ENCODE data around the gene ZNF711.
"Not testable (repeated sequence)": the region's sequence is repeated elsewhere in the genome, so short reads cannot be mapped to it uniquely, and the experiment has no call there.

Gene ZNF711

DNA sequence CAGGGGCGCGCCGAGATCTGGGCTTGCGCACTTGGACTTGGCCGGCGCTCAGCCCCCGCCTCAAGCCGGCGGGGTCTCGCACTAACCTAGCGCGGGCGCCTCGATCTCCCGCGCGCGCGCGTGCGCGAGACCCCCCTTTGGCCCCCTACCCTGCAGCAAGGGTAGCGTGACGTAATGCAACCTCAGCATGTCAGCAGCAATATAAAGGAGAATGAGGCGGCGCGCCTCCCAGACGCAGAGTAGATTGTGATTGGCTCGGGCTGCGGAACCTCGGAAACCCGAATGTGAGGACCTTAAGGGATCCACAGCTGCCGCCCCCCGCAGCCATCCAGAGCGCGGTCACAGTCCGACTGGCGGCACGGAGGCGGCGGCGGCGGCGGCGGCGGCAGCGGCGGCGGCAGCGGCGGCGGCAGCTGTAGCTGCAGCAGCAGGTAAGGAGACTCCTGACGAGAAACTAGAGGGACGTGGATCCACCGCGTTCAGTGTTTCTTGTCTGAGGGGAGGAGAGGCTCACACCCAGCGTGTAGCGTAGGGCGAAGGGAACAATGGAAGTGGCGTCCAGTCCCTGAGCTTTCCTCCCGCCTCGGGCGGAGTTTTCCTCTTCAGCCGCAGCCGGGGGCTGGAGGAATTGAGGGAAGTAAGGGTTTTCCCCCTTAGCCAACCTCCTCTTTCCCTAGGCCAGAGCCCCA lies at the start of gene ZNF711, which contains the start of gene SATL1:
Gene ZNF711 (plus strand): TSS at position 231 of the 689 bp plus-strand sequence. CDS start 3,582 bp downstream, outside the sequence.
Gene SATL1 (minus strand): TSS at position 19 of the 689 bp plus-strand sequence. CDS start 134,811 bp downstream, outside the sequence.
- Histone ChIP-seq H3K36me3 (ENCODE audit: control insufficient read depth, insufficient read depth, low read length) (no peaks in the 10 kb centered on the region), H3K9ac (ENCODE audit: low read length) (peak within 1 kb of the TSS; percentile 61), H3K4me1 (ENCODE audit: control insufficient read depth, insufficient read depth, low read length) (no peaks in the 10 kb centered on the region), H3K4me3 (ENCODE audit: low read length) (peak within 1 kb of the TSS; percentile 19), H3K9me3 (ENCODE audit: control insufficient read depth, low read length) (no peaks in the 10 kb centered on the region), H3K27me3 (ENCODE audit: control insufficient read depth, insufficient read depth, low read length) (no peaks in the 10 kb centered on the region)

GRCh38 chrX:85196319-85196718 lies 47.5 kb upstream of the ZNF711 start:
- Histone ChIP-seq H3K4me1 (ENCODE audit: control insufficient read depth, insufficient read depth, low read length) (no peaks in the 10 kb centered on the region), H3K9me3 (ENCODE audit: control insufficient read depth, low read length) (no peaks in the 10 kb centered on the region), H3K4me3 (ENCODE audit: low read length) (no peak overlapping the region), H3K36me3 (ENCODE audit: control insufficient read depth, insufficient read depth, low read length) (no peaks in the 10 kb centered on the region), H3K27me3 (ENCODE audit: control insufficient read depth, insufficient read depth, low read length) (no peaks in the 10 kb centered on the region), H3K9ac (ENCODE audit: low read length) (no peak overlapping the region)

DNA sequence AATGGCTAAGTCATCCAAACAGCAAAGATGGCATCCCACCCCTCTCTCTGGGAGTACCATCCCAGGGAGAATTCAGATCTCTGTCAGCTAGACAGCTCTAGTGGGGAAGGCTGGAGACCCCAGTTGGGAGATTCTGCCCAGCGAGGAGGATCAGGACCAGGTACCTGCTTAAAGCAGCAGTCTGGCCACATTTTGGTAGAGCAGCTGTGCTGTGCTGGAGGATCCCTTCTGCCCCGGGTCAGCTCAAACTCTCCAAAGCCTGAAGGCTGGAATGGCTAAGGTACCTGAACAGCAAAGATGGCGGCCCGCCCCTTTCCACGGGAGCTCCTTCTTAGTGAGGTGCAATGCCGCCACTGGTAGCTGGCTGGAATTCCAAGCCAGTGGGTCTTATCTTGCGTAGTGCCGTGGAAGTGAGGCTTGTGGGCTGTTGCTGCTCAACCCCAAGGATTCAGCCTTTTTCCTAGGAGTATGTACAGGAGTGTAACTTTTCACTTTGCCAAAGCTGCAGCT lies 40.3 kb upstream of the ZNF711 start:
- Histone ChIP-seq H3K9ac (ENCODE audit: low read length) (no peak overlapping the region), H3K36me3 (ENCODE audit: control insufficient read depth, insufficient read depth, low read length) (no peaks in the 10 kb centered on the region), H3K27me3 (ENCODE audit: control insufficient read depth, insufficient read depth, low read length) (no peaks in the 10 kb centered on the region), H3K9me3 (ENCODE audit: control insufficient read depth, low read length) (no peaks in the 10 kb centered on the region), H3K4me1 (ENCODE audit: control insufficient read depth, insufficient read depth, low read length) (no peaks in the 10 kb centered on the region), H3K4me3 (ENCODE audit: low read length) (no peak overlapping the region)

DNA sequence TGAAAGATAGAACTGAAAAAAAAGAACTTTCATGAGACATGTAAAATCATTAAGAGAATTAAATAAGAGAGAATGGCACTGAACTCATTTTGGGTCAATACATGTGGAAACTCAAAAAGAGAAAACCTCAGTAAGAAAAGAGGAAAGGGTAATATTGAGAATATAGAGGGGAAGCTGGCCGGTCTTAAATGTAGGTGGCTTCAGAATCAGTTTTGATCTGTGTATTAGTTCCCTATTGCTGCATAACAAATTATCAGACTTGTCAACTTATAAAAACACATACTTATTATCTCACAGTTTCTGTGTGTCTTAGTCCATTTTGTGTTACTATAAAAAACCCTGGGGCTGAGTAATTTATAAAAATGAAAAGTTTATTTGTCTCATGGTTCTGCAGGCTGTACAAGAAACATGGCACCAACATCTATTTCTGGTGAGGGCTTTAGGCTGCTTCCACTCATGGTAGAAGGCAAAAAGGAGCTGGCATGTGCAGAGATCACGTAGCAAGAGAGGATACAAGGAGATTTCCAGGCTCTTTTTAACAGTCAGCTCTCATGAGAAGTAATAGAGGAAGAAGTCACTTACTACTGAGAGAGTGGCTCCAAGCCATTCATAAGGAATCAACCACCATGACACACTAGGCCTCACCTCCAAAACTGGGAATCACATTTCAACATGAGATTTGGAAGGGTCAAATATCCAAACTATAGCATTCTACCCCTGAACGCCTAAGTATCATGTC lies 29.8 kb upstream of the ZNF711 start:
- no peak overlapping the region for H3K4me3 ChIP-seq (ENCODE audit: low read length)
- H3K36me3 ChIP-seq (ENCODE audit: control insufficient read depth, insufficient read depth, low read length): no peaks in the 10 kb centered on the region
- no peaks in the 10 kb centered on the region for H3K9me3 ChIP-seq (ENCODE audit: control insufficient read depth, low read length)
- H3K27me3 ChIP-seq (ENCODE audit: control insufficient read depth, insufficient read depth, low read length): no peaks in the 10 kb centered on the region
- H3K4me1 ChIP-seq (ENCODE audit: control insufficient read depth, insufficient read depth, low read length): no peaks in the 10 kb centered on the region
- H3K9ac ChIP-seq (ENCODE audit: low read length): no peak overlapping the region

DNA sequence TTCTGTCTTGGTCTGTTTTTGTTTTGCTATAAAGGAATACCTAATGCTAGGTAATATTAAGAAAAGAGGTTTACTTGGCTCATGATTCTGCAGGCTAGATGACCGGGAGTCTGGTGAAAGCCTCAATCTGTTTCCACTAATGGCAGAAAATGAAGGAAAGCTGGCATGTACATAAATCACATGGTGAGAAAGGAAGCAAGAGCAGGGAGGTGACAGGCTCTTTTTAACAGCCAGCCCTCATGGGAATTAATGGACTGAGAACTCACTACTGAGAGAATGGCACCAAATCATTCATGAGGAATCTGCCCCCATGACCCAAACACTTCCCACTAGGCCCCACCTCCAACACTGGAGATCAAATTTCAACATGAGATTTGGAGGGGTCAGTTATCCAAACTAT lies 27.8 kb upstream of the ZNF711 start:
- H3K36me3 ChIP-seq (ENCODE audit: control insufficient read depth, insufficient read depth, low read length): no peaks in the 10 kb centered on the region

GRCh38 chrX:85221361-85221760 lies 22.4 kb upstream of the ZNF711 start:
- no peak overlapping the region for H3K9ac ChIP-seq (ENCODE audit: low read length)
- no peaks in the 10 kb centered on the region for H3K27me3 ChIP-seq (ENCODE audit: control insufficient read depth, insufficient read depth, low read length)
- no peaks in the 10 kb centered on the region for H3K4me1 ChIP-seq (ENCODE audit: control insufficient read depth, insufficient read depth, low read length)
- no peaks in the 10 kb centered on the region for H3K36me3 ChIP-seq (ENCODE audit: control insufficient read depth, insufficient read depth, low read length)
- no peak overlapping the region for H3K4me3 ChIP-seq (ENCODE audit: low read length)
- H3K9me3 ChIP-seq (ENCODE audit: control insufficient read depth, low read length): no peaks in the 10 kb centered on the region

More for the DNA sequence above, 27.8 kb upstream of the ZNF711 start:
- H3K4me1 ChIP-seq (ENCODE audit: control insufficient read depth, insufficient read depth, low read length): no peaks in the 10 kb centered on the region
- H3K27me3 ChIP-seq (ENCODE audit: control insufficient read depth, insufficient read depth, low read length): no peaks in the 10 kb centered on the region
- H3K9me3 ChIP-seq (ENCODE audit: control insufficient read depth, low read length): no peaks in the 10 kb centered on the region
- no peak overlapping the region for H3K9ac ChIP-seq (ENCODE audit: low read length)
- H3K4me3 ChIP-seq (ENCODE audit: low read length): no peak overlapping the region

DNA sequence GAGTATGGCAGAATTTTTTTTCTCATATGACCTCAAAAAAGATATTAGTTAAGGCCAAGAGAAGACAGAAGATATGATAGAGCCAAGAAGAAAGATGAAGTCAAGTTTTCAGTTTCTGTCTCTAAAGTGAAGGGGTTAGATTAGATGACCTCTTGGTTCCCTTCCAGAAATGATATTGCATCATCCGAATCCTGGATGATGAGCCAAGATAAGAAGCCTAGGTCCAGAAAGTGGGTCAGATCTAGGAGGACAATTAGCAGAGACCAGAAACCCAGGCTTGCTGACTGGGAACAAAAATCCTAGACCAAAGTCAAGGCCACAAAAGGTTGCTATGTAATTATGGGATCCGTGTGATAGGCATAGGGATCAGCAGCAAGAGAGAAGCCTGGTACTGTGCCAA lies 20.4 kb upstream of the ZNF711 start:
- H3K9ac ChIP-seq (ENCODE audit: low read length): no peak overlapping the region
- H3K9me3 ChIP-seq (ENCODE audit: control insufficient read depth, low read length): no peaks in the 10 kb centered on the region
- H3K27me3 ChIP-seq (ENCODE audit: control insufficient read depth, insufficient read depth, low read length): no peaks in the 10 kb centered on the region
- no peaks in the 10 kb centered on the region for H3K36me3 ChIP-seq (ENCODE audit: control insufficient read depth, insufficient read depth, low read length)
- H3K4me1 ChIP-seq (ENCODE audit: control insufficient read depth, insufficient read depth, low read length): no peaks in the 10 kb centered on the region
- H3K4me3 ChIP-seq (ENCODE audit: low read length): no peak overlapping the region

GRCh38 chrX:85243155-85243554 lies 636 bp upstream of the ZNF711 start:
- H3K4me1 ChIP-seq (ENCODE audit: control insufficient read depth, insufficient read depth, low read length): no peaks in the 10 kb centered on the region
- H3K27me3 ChIP-seq (ENCODE audit: control insufficient read depth, insufficient read depth, low read length): no peaks in the 10 kb centered on the region
- no peak overlapping the region for H3K9ac ChIP-seq (ENCODE audit: low read length)
- H3K9me3 ChIP-seq (ENCODE audit: control insufficient read depth, low read length): no peaks in the 10 kb centered on the region
- no peak overlapping the region for H3K4me3 ChIP-seq (ENCODE audit: low read length)
- H3K36me3 ChIP-seq (ENCODE audit: control insufficient read depth, insufficient read depth, low read length): no peaks in the 10 kb centered on the region

DNA sequence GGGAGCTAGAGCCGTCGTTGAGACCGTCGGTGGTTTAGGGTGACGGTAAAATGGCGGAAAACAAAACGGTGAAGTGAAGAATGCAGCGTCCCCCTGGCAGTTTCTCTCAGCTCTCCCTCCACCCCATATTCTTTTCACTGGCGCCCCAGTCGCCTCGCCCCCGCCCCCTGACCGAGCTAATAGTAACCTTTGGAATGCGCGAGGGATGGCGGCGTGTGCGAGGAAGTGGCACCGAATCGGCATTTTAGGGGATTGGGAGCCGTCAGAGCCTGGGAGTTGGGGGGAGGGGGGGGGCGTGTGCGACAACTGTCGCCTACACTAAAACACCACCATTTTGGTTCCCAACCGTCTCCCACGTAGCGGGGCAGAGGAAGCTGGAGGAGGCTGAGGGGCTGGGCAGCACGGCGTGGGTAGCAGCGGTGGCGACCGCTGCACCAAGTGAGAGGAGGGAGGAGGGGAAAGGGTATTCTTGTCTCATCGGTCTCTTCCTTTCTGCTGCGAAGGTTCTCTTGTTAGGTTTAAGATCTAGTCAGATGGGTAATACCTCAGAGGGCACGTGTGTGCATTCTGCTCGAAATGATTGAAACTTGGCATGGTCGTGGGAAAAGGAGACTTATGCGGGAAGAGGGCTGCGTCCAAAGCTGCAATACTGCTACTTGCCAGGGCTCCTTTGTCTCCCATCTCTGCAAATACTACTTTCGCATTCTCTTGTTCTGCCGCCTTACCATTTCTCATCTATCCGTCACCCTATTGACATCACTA lies 840 bp downstream of the ZNF711 start:
- Histone ChIP-seq H3K9ac (ENCODE audit: low read length) (peak overlapping the region; percentile 61), H3K9me3 (ENCODE audit: control insufficient read depth, low read length) (no peaks in the 10 kb centered on the region), H3K4me1 (ENCODE audit: control insufficient read depth, insufficient read depth, low read length) (no peaks in the 10 kb centered on the region), H3K27me3 (ENCODE audit: control insufficient read depth, insufficient read depth, low read length) (no peaks in the 10 kb centered on the region), H3K36me3 (ENCODE audit: control insufficient read depth, insufficient read depth, low read length) (no peaks in the 10 kb centered on the region), H3K4me3 (ENCODE audit: low read length) (peak overlapping the region; percentile 19)

- not testable (repeated sequence) for H3K36me3 ChIP-seq (ENCODE audit: control insufficient read depth, insufficient read depth, low read length)
These were observed 41.5 kb downstream of the ZNF711 start for GRCh38 chrX:85285286-85285685.

GRCh38 chrX:85288992-85289723 lies 45.4 kb downstream of the ZNF711 start:
- no peak overlapping the region for H3K9ac ChIP-seq (ENCODE audit: low read length)
- H3K4me1 ChIP-seq (ENCODE audit: control insufficient read depth, insufficient read depth, low read length): no peaks in the 10 kb centered on the region
- H3K27me3 ChIP-seq (ENCODE audit: control insufficient read depth, insufficient read depth, low read length): no peaks in the 10 kb centered on the region
- no peak overlapping the region for H3K4me3 ChIP-seq (ENCODE audit: low read length)
- no peaks in the 10 kb centered on the region for H3K9me3 ChIP-seq (ENCODE audit: control insufficient read depth, low read length)
- H3K36me3 ChIP-seq (ENCODE audit: control insufficient read depth, insufficient read depth, low read length): no peaks in the 10 kb centered on the region

More at GRCh38 chrX:85285286-85285685, 41.5 kb downstream of the ZNF711 start:
- not testable (repeated sequence) for H3K27me3 ChIP-seq (ENCODE audit: control insufficient read depth, insufficient read depth, low read length); H3K4me3 ChIP-seq (ENCODE audit: low read length); H3K9ac ChIP-seq (ENCODE audit: low read length); H3K4me1 ChIP-seq (ENCODE audit: control insufficient read depth, insufficient read depth, low read length); H3K9me3 ChIP-seq (ENCODE audit: control insufficient read depth, low read length)
